ENCODE data around the gene TPGS2.
"Not testable (repeated sequence)": the region's sequence is repeated elsewhere in the genome, so short reads cannot be mapped to it uniquely, and the experiment has no call there.

The TPGS2 gene, protein sequence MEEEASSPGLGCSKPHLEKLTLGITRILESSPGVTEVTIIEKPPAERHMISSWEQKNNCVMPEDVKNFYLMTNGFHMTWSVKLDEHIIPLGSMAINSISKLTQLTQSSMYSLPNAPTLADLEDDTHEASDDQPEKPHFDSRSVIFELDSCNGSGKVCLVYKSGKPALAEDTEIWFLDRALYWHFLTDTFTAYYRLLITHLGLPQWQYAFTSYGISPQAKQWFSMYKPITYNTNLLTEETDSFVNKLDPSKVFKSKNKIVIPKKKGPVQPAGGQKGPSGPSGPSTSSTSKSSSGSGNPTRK

GRCh38 chr18:36828630-36829361 is at the start of gene TPGS2, which contains the start of gene KIAA1328:
Gene TPGS2 (minus strand): TSS chr18:36829002. CDS start chr18:36828767, 235 bp downstream.
Gene KIAA1328 (plus strand): TSS chr18:36829127. CDS start chr18:36829139, 12 bp downstream.
- intact Hi-C loops (cut with DNase I), result no loop called here
- peak; percentile 61 to 93 (median 87) for DNase-seq

DNA sequence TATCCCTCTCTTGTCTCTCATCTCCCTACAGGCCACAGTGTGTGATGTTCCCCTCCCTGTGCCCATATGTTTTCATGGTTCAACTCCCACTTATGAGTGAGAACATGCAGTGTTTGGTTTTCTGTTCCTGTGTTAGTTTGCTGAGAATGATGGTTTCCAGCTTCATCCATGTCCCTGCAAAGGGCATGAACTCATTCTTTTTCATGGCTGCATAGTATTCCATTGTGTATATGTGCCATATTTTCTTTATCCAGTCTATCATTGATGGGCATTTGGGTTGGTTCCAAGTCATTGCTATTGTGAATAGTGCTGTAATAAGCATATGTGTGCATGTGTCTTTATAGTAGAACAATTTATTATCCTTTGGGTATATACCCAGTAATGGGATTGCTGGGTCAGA is 45.0 kb upstream of the TPGS2 start:
- DNase-seq; intact Hi-C loops (cut with DNase I): not testable (repeated sequence)

GRCh38 chr18:36872329-36872728 is 43.5 kb upstream of the TPGS2 start:
- intact Hi-C loops (cut with DNase I), result no loop called here

DNA sequence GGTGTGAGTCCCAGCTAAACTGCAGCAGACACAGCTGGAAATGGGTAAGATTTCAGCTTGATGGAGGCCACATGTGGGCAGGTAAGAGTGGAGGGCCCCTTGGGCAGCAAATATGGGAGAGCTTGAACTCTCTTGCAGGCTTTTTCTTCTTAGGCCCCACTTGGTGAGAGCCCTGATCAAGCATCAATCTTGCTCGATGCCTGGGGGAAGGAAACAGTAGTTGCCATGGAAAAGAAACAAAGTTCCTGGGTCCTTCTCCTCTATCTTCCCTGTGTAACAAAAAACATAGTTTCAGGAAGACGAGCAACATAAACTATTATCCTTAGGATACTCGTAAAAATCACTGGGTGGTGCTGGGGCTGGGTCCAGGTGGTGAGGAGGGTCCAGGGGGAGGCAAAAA is 43.0 kb upstream of the TPGS2 start:
- intact Hi-C loops (cut with DNase I), result no loop called here

More at GRCh38 chr18:36872329-36872728, 43.5 kb upstream of the TPGS2 start:
- no peak for DNase-seq

GRCh38 chr18:36867056-36867455 is 38.3 kb upstream of the TPGS2 start:
- peak in 5 of 42 donors; percentile 9 to 21 (median 19) for DNase-seq
- intact Hi-C loops (cut with DNase I), result no loop called here

More for the DNA sequence above, 43.0 kb upstream of the TPGS2 start:
- no peak for DNase-seq

DNA sequence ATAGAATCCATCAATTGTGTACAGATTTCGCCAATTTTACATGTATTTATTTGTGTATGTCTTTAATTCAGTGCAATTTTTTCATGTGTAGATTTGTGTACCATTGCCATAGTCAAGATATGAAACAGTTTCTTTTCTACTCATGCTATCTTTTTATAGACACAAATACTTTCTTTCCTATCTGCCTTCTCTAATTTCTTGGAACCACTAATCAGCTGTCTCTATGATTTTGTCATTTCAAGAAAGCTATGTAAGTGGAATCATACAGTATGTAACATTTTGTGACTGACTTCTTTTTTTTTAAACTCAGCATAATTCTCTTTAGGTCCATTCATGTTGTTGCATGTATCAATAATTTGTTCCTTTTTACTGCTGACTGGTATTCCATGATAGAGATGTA is 33.4 kb upstream of the TPGS2 start:
- intact Hi-C loops (cut with DNase I), result no loop called here
- no peak for DNase-seq

DNA sequence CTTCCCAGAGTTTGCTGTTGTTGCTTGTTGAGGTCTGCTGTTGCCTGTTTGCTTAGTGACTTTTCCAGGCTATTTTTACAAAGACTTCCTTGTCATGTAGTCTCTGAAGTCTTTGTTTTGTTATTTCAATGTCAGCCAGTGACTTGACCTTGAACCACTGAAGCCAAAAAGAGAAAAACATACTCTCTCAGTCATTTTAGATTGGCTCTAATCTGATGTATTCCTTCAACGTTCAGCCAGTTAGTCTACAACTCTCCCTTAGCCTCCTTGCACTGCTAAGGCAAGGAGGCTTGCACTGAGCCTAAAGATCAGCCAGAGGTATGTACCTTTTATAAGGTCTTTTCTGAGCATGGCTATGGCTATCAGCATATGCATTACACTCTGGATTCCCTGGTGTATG is 28.0 kb upstream of the TPGS2 start:
- intact Hi-C loops (cut with DNase I), result no loop called here

DNA sequence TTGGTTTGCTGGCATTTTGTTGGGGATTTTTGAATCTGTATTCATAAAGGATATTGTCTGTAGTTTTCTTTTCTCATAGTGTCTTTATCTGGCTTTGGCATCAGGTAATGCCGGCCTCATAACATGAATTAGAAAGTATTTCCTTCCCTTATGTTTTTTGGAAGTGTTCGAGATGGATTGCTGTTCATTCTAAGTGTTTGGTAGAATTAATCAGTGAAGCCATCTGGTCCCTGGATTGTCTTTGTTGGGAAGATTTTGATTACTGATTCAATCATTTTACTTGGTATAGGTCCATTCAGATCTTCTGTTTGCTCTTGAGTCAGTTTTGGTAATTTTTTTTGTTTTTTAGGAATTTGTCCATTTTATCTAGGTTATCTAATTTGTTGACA is 22.4 kb upstream of the TPGS2 start:
- DNase-seq, result no peak
- intact Hi-C loops (cut with DNase I), result no loop called here

More for the DNA sequence above, 28.0 kb upstream of the TPGS2 start:
- no peak for DNase-seq

DNA sequence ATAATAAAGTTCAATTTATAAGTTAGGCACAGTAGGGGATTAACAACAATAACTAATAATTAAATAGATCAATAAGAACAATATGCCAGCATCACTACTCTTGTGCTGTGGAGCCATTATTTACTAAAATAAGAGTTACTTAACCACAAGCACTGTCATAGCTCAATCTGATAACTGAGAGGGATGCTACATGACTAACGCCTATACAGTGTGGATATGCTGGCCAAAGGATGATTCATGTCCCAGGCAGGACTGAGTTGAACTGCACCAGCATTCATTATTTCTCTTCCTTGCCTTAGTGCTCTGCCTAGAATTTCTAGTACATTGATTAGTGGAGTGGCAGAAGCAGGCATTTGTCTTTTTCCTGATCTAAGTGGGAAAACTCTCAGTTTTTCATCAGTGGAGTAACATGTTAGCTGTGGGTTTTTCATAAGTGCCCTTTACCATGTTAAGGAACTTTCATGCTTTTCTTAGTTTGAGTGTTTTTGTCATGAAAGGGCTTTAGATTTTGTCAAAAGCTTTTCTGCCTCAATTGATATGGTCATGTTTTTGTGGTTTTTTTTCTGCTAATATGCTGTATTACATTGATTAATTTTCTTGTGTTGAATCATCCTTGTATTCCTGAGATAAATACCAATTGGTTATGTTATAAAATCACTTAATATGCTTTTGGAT is 21.9 kb upstream of the TPGS2 start:
- intact Hi-C loops (cut with DNase I), result no loop called here

DNA sequence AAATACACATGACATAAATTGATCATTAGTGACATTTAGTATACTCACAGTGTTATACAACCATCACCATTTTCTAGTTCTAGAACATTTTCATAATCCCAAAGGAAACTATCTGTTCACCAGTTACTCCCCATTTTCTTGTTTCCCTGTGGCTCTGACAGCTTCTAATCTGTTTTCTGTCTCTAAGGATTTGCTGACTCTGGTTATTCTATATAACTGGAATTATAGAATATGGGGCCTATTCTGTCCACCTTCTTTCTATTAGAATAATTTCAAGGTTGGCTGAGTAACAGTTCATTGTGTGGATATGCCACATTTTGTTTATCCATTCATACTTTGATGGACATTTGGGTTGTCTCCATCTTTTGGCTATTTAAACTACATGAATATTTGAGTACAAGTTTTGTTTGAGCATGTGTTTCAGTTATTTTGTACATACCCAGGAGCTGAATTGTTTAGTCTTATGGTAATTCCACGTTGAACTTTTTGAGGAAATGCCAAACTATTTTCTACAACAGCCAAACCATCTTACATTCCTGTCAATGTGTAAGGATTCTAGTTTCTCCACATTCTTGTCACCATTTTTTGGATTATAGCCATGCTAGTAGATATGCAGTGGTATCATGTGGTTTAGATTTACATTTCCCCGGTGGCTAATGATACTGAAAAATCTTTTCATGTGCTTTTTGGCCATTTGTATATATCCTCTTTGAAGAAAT is 20.6 kb upstream of the TPGS2 start:
- intact Hi-C loops (cut with DNase I), result no loop called here
- DNase-seq, result no peak

More for the DNA sequence above, 21.9 kb upstream of the TPGS2 start:
- DNase-seq, result no peak

GRCh38 chr18:36848609-36849008 is 19.8 kb upstream of the TPGS2 start:
- intact Hi-C loops (cut with DNase I), result no loop called here
- no peak for DNase-seq

DNA sequence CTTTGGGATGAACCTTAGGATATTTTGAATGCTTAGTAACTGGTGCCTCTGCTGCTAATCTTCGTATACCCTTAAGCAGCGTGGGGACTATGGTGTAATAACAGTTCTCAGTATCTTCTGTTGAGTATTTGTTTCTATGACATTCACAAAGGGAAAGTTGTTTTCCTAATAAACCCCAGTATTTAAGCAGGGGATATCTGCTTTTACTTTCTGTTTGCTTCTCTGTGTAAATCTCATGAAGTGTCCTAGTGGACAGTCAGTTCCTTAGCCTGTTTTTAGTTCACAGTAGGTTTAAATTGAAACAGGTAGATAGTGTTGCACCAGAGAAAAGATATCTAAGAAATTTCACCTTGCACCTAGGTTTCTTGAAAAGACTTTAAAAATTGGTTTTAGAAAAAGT is 15.0 kb upstream of the TPGS2 start:
- DNase-seq, result no peak
- intact Hi-C loops (cut with DNase I), result no loop called here

DNA sequence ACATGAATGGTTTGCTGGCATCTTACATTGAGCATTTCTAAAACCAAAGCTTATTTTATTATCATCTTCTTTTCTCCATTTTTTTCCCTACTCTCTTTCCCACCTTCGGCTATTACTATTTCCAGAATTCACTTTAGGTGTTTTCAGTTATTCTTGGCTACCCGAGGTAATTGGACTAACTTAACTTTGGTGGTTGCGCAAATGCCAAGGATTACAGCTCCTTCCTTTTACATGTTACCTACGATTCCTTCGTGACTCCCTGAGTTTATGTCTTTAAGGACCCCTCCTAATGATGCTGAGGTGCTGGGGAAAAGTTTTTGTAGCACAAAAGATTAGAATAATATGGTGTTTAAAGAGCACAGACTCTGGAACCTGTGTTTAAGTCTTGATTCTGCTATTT is 14.4 kb upstream of the TPGS2 start:
- DNase-seq, result no peak
- intact Hi-C loops (cut with DNase I), result no loop called here

GRCh38 chr18:36839835-36840234 is 11.0 kb upstream of the TPGS2 start:
- DNase-seq, result no peak
- intact Hi-C loops (cut with DNase I), result no loop called here

- intact Hi-C loops (cut with DNase I), result no loop called here
- DNase-seq, result no peak
Measured at GRCh38 chr18:36835927-36836326, 7.1 kb upstream of the TPGS2 start.

- DNase-seq, result no peak
- intact Hi-C loops (cut with DNase I), result no loop called here
Measured at GRCh38 chr18:36833120-36833519, 4.3 kb upstream of the TPGS2 start.

DNA sequence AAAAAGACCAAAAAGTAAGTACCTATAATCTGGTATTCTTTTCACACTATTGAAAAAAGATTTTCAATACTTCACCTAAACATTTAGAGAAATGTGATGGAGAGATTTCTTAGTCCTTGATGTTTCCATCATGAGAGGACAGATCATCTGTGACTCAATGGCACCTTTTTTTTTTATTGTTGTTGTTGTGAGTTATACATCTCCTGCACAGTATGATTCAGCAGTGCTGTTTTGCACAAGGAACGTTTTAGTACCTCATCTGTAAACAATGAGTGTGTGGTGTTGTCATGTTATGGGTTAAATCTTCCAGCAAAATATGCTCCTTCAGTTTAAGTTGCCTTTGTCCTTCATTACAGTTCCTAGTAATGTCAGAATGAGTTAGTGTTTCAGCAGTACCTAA is 2.3 kb upstream of the TPGS2 start:
- intact Hi-C loops (cut with DNase I), result no loop called here
- DNase-seq, result no peak

DNA sequence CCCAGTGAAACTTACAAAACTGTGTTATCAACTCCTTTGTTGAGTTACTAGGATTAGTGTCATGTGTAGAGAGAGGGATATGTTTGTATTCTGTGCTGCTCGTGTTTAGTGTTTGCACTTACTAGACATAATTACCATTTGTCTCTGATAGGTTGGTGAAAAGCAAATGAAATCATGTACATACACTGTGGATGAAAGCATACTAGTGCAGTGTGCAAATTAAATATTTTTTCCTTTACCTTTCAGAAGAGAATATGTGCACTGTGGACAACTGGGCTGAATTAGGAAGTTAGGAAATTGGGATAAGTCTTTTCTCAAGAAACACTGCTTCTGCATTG is 1.3 kb upstream of the TPGS2 start:
- intact Hi-C loops (cut with DNase I), result no loop called here
- no peak for DNase-seq

DNA sequence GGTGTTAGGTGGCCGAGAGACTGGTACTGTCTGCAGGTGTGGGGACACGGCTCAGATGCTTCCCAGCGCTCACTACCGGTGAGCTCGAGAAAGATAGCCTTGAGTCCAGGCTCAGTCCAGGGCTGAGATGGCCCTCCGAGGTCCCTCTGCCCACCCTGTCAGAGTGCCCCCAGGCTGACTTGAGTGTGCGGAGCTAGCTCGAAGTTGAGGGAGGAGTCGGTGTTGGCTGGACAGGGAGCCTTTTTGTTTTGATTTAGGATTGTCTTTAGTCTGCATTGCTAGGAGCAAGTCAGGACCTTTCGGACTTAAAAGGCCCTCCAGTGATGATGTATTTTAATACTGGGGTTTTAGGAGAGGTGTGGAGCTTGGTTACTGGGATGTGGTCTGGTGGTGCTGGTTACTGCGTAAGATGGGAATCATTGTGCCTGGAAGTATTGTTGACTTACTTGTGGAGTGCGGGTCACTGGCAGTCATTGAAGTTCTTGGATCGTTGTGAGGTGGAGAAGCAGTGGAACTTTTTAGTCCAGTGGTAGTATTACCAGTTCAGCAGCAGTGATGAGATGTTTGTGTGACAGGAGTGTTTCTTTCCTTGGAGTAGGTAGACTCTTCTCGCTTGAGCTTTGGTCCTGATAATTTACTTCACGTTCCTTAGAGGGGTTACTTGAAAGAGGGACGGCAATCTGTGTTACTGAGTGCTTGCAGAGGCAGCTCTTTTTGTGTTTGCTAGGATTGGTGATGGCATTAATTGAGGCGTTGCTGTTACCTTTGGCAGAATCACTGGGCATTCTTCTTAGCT is 758 bp upstream of the TPGS2 start:
- DNase-seq, result peak in 8 of 42 donors; percentile 12 to 55 (median 32)
- intact Hi-C loops (cut with DNase I), result no loop called here
